ENCODE measurements around the gene GCDH.
"Not testable (repeated sequence)": the region's sequence is repeated elsewhere in the genome, so short reads cannot be mapped to it uniquely, and the experiment has no call there.

Gene GCDH

GRCh38 chr19:12913851-12914690 is 23.1 kb downstream of the GCDH start:
- peak overlapping the region; percentile 39; the same call in 1 of the 2 replicates for H3K27ac ChIP-seq (ENCODE audit: low read depth, low read length)
- H3K36me3 ChIP-seq (ENCODE audit: control insufficient read depth, insufficient read depth, low read length), result no peaks in the 10 kb centered on the region
- peak overlapping the region; percentile 16 for H3K9ac ChIP-seq (ENCODE audit: low read length)
- no peaks in the 10 kb centered on the region for H3K9me3 ChIP-seq (ENCODE audit: control insufficient read depth, insufficient read depth, low read depth, low read length)
- H3K4me3 ChIP-seq (ENCODE audit: low read depth, low read length), result no peak overlapping the region
- H3K27me3 ChIP-seq (ENCODE audit: control insufficient read depth, insufficient read depth, low read length), result peaks cover 9% of the 10 kb centered on the region
- peaks cover 21% of the 10 kb centered on the region for H3K4me1 ChIP-seq (ENCODE audit: control insufficient read depth, insufficient read depth, low read length)

DNA sequence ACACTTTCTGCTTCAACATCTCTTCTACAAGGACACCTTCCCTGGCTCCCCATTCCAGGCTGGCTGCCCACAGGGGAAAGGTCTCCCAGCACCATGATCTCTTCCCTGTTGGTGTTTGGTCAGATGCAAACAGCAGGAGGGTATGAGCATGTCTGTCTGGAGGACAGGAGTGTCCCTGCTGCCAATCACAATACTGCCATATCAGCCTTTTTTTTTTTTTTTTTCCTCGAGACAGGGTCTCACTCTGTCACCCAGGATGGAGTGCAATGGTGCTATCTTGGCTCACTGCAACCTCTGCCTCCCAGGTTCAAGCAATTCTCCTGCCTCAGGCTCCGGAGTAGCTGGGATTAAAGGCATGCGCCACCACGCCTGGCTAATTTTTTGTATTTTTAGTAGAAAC is 24.9 kb downstream of the GCDH start:
- not testable (repeated sequence) for H3K27me3 ChIP-seq (ENCODE audit: control insufficient read depth, insufficient read depth, low read length); H3K27ac ChIP-seq (ENCODE audit: low read depth, low read length); H3K36me3 ChIP-seq (ENCODE audit: control insufficient read depth, insufficient read depth, low read length); H3K9me3 ChIP-seq (ENCODE audit: control insufficient read depth, insufficient read depth, low read depth, low read length); H3K9ac ChIP-seq (ENCODE audit: low read length); H3K4me3 ChIP-seq (ENCODE audit: low read depth, low read length)
- H3K4me1 ChIP-seq (ENCODE audit: control insufficient read depth, insufficient read depth, low read length), result peaks cover 21% of the 10 kb centered on the region

GRCh38 chr19:12918253-12918652 is 27.3 kb downstream of the GCDH start:
- Histone ChIP-seq H3K9me3 (ENCODE audit: control insufficient read depth, insufficient read depth, low read depth, low read length) (no peaks in the 10 kb centered on the region), H3K36me3 (ENCODE audit: control insufficient read depth, insufficient read depth, low read length) (peaks cover 10% of the 10 kb centered on the region), H3K4me1 (ENCODE audit: control insufficient read depth, insufficient read depth, low read length) (peaks cover 10% of the 10 kb centered on the region), H3K27ac (ENCODE audit: low read depth, low read length) (no peak overlapping the region), H3K27me3 (ENCODE audit: control insufficient read depth, insufficient read depth, low read length) (peaks cover 9% of the 10 kb centered on the region), H3K9ac (ENCODE audit: low read length) (no peak overlapping the region), H3K4me3 (ENCODE audit: low read depth, low read length) (no peak overlapping the region)

GRCh38 chr19:12921047-12921446 is 30.1 kb downstream of the GCDH start:
- H3K27me3 ChIP-seq (ENCODE audit: control insufficient read depth, insufficient read depth, low read length), result peaks cover 9% of the 10 kb centered on the region
- H3K9ac ChIP-seq (ENCODE audit: low read length), result no peak overlapping the region
- peaks cover 34% of the 10 kb centered on the region for H3K36me3 ChIP-seq (ENCODE audit: control insufficient read depth, insufficient read depth, low read length)
- no peak overlapping the region for H3K4me3 ChIP-seq (ENCODE audit: low read depth, low read length)
- H3K27ac ChIP-seq (ENCODE audit: low read depth, low read length), result no peak overlapping the region
- H3K4me1 ChIP-seq (ENCODE audit: control insufficient read depth, insufficient read depth, low read length), result no peaks in the 10 kb centered on the region
- H3K9me3 ChIP-seq (ENCODE audit: control insufficient read depth, insufficient read depth, low read depth, low read length), result no peaks in the 10 kb centered on the region

DNA sequence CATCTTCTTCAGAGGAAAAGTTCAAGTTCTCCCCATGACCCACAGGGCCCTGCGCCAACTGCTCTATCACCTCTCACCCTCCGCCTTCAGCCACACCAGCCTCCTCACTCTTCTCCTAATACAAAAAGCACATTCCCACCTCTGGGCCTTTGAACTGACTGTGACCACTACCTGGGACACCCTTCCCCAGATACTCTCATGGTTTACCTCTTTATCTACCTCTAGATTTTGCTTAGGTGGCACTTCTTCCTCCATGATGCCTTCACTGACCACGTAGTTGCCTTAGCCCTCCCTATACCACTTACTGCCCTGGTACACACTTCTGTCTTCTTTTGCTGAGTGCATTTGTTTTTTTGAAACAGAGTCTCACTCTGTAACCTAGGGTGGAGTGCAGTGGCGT is 32.0 kb downstream of the GCDH start:
- peaks cover 9% of the 10 kb centered on the region for H3K27me3 ChIP-seq (ENCODE audit: control insufficient read depth, insufficient read depth, low read length)
- no peak overlapping the region for H3K9ac ChIP-seq (ENCODE audit: low read length)
- no peaks in the 10 kb centered on the region for H3K9me3 ChIP-seq (ENCODE audit: control insufficient read depth, insufficient read depth, low read depth, low read length)
- peaks cover 49% of the 10 kb centered on the region for H3K36me3 ChIP-seq (ENCODE audit: control insufficient read depth, insufficient read depth, low read length)
- H3K27ac ChIP-seq (ENCODE audit: low read depth, low read length), result no peak overlapping the region
- no peaks in the 10 kb centered on the region for H3K4me1 ChIP-seq (ENCODE audit: control insufficient read depth, insufficient read depth, low read length)
- H3K4me3 ChIP-seq (ENCODE audit: low read depth, low read length), result no peak overlapping the region

GRCh38 chr19:12924621-12925310 is 33.8 kb downstream of the GCDH start:
- H3K4me1 ChIP-seq (ENCODE audit: control insufficient read depth, insufficient read depth, low read length), result no peaks in the 10 kb centered on the region
- H3K9ac ChIP-seq (ENCODE audit: low read length), result no peak overlapping the region
- H3K4me3 ChIP-seq (ENCODE audit: low read depth, low read length), result no peak overlapping the region
- H3K36me3 ChIP-seq (ENCODE audit: control insufficient read depth, insufficient read depth, low read length), result peaks cover 67% of the 10 kb centered on the region
- no peaks in the 10 kb centered on the region for H3K9me3 ChIP-seq (ENCODE audit: control insufficient read depth, insufficient read depth, low read depth, low read length)
- H3K27me3 ChIP-seq (ENCODE audit: control insufficient read depth, insufficient read depth, low read length), result no peaks in the 10 kb centered on the region
- no peak overlapping the region for H3K27ac ChIP-seq (ENCODE audit: low read depth, low read length)

GRCh38 chr19:12930002-12930645 is 39.2 kb downstream of the GCDH start:
- no peak overlapping the region for H3K4me3 ChIP-seq (ENCODE audit: low read depth, low read length)
- no peak overlapping the region for H3K9ac ChIP-seq (ENCODE audit: low read length)
- H3K27me3 ChIP-seq (ENCODE audit: control insufficient read depth, insufficient read depth, low read length), result no peaks in the 10 kb centered on the region
- H3K4me1 ChIP-seq (ENCODE audit: control insufficient read depth, insufficient read depth, low read length), result 0 out of 2 replicates have a peak, but pooled peaks cover 6% of the 10 kb centered on the region
- no peak overlapping the region for H3K27ac ChIP-seq (ENCODE audit: low read depth, low read length)
- peaks cover 55% of the 10 kb centered on the region for H3K36me3 ChIP-seq (ENCODE audit: control insufficient read depth, insufficient read depth, low read length)
- H3K9me3 ChIP-seq (ENCODE audit: control insufficient read depth, insufficient read depth, low read depth, low read length), result no peaks in the 10 kb centered on the region

DNA sequence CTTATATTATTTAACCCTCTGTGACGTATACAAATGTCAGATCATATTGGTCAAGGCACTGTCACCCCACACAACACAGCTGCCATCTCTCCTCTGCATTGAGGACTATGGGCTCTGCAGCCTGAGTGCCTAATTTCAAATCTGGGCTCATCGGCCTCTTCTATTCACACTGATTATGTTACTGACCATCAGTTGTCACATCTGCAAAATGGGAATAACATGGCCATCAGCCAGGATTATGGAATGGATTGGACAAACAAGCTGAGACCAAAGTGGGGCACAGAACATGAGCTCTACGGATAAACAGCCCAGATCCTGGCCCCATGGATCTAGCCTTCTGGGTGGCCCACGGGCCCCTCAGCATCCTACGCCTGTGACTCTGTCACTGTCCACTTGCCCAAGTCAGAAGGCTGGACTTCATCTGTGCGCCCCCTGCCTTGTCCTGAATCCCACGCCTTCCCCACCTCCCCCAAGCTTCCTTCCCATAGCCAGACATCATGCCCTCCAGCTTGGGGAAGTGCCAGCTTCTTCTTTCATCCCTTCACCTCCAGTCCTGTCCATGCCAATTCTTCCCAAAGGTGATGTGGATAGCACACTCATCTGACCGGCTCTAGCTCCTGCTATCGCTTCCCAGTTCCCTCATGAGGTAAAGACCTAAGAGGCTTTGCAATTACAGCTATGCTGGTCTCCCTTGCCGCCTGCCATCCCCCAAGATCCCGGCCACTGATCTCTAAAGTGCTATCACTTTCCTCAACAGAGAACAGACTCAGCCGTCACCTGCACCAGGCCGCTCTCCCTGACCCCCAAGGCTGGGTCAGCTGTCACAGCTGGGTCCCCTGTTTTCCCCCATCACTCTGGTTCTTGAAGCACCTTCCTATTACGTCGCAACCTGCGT is 41.7 kb downstream of the GCDH start:
- no peaks in the 10 kb centered on the region for H3K27me3 ChIP-seq (ENCODE audit: control insufficient read depth, insufficient read depth, low read length)
- no peaks in the 10 kb centered on the region for H3K9me3 ChIP-seq (ENCODE audit: control insufficient read depth, insufficient read depth, low read depth, low read length)
- H3K27ac ChIP-seq (ENCODE audit: low read depth, low read length), result peak overlapping the region; percentile 31; the same call in 1 of the 2 replicates
- peaks cover 16% of the 10 kb centered on the region for H3K4me1 ChIP-seq (ENCODE audit: control insufficient read depth, insufficient read depth, low read length)
- H3K4me3 ChIP-seq (ENCODE audit: low read depth, low read length), result peak overlapping the region; percentile 96
- H3K9ac ChIP-seq (ENCODE audit: low read length), result peak overlapping the region; percentile 91
- peaks cover 35% of the 10 kb centered on the region for H3K36me3 ChIP-seq (ENCODE audit: control insufficient read depth, insufficient read depth, low read length)

DNA sequence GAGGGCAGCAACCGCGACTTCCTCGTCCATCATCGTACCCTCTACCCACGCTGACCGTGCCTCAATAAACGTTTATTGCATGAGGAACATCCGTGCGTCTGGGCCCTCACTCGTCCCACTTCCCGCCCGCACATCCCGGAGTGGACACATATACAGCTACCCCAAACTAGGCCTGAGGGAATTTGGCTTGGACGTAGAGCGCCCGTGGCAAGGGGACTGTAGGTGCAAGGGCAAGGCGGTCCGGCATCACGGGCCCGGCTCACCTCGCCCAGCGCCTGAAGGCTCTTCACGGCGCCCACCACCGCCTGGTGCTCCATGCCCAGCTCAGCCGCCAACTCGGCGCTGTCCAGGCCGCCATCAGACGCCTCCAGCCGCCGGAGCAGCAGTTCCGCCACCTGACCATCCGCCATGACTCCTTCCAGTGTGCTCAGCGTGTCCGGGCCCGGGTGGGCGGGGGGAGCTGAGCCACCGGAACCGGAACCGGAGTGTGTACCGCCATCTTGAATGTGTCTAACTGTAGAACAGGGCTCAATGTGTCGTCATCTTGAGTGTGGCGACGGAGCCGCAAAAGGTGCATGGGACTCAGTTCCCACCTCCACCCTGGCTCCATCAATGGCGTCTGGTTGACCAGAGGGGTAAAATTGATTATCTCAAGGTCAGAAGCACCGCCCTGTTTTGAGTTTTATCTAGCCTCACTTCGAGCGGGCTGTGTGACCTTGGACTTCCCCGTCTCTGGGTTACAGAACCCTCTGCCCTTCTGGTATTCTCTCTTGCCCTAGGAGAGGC is 42.5 kb downstream of the GCDH start, which contains the start of gene FARSA:
Gene FARSA, minus strand, starts transcription at position 425 of the 786 bp plus-strand sequence. Its CDS starts 15 bp downstream, at position 410.
- H3K9me3 ChIP-seq (ENCODE audit: control insufficient read depth, insufficient read depth, low read depth, low read length), result no peaks in the 10 kb centered on the region
- peak within 1 kb of the TSS; percentile 91 for H3K9ac ChIP-seq (ENCODE audit: low read length)
- H3K36me3 ChIP-seq (ENCODE audit: control insufficient read depth, insufficient read depth, low read length), result peaks cover 29% of the 10 kb centered on the region
- peaks cover 20% of the 10 kb centered on the region for H3K4me1 ChIP-seq (ENCODE audit: control insufficient read depth, insufficient read depth, low read length)
- no peaks in the 10 kb centered on the region for H3K27me3 ChIP-seq (ENCODE audit: control insufficient read depth, insufficient read depth, low read length)
- H3K27ac ChIP-seq (ENCODE audit: low read depth, low read length), result peak within 1 kb of the TSS; percentile 31; the same call in 1 of the 2 replicates
- H3K4me3 ChIP-seq (ENCODE audit: low read depth, low read length), result peak within 1 kb of the TSS; percentile 96

DNA sequence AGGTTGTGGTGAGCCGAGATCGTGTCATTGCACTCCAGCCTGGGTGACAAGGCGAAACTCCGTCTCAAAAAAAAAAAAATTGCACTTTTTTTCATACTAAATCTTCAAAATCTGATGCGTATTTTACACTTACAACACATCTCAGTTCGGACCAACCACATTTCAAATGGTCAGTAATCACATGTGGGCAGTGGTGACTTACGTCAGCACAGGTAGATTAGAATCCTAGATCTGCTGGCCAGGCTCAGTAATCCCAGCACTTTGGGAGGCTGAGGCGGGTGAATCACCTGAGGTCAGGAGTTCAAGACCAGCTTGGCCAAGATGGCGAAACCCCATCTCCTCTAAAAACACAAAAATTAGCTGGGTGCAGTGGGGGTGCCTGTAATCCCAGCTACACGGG is 44.1 kb downstream of the GCDH start:
- Histone ChIP-seq H3K27ac (ENCODE audit: low read depth, low read length) (no peak overlapping the region), H3K4me1 (ENCODE audit: control insufficient read depth, insufficient read depth, low read length) (peaks cover 24% of the 10 kb centered on the region)

More for the DNA sequence above, 44.1 kb downstream of the GCDH start:
- no peaks in the 10 kb centered on the region for H3K27me3 ChIP-seq (ENCODE audit: control insufficient read depth, insufficient read depth, low read length)
- no peak overlapping the region for H3K4me3 ChIP-seq (ENCODE audit: low read depth, low read length)
- peaks cover 26% of the 10 kb centered on the region for H3K36me3 ChIP-seq (ENCODE audit: control insufficient read depth, insufficient read depth, low read length)
- H3K9me3 ChIP-seq (ENCODE audit: control insufficient read depth, insufficient read depth, low read depth, low read length), result no peaks in the 10 kb centered on the region
- no peak overlapping the region for H3K9ac ChIP-seq (ENCODE audit: low read length)
